ENCODE results near the gene RCOR2. TPM values are rescaled to one million over a fixed set of nuclear protein-coding genes. Genes with fewer than 3 reads are reported as not detected.

Gene RCOR2
- polyA plus RNA-seq, 1 donor from 2014 or later: 41.5 TPM

- Histone ChIP-seq H3K36me3 (ENCODE audit: insufficient read depth, low read length) (no peaks in the 10 kb centered on the region), H3K4me3 (ENCODE audit: low read length) (no peak overlapping the region), H3K9me2 (ENCODE audit: insufficient read depth, low read length) (no peaks in the 10 kb centered on the region), H3K27ac (ENCODE audit: low read length) (no peak overlapping the region), H3K27me3 (ENCODE audit: insufficient read depth, low read depth, low read length) (no peaks in the 10 kb centered on the region), H2AFZ (ENCODE audit: low read depth, low read length) (no peak overlapping the region), H3K4me2 (ENCODE audit: low read length) (no peak overlapping the region), H3K9ac (ENCODE audit: low read length) (no peak overlapping the region), H3K79me2 (replicated peaks; ENCODE audit: insufficient read depth, low read length) (no peaks in the 10 kb centered on the region), H3K9me3 (ENCODE audit: low read length) (no peaks in the 10 kb centered on the region), H3F3A (ENCODE audit: insufficient read depth, low read length, poor library complexity, severe bottlenecking) (no peaks in the 10 kb centered on the region), H4K20me1 (ENCODE audit: insufficient read depth) (no peaks in the 10 kb centered on the region)
- TF ChIP-seq CTCF (IDR thresholded peaks at IDR 0.05; ENCODE audit: poor library complexity, severe bottlenecking) (no peak), RAD21 (conservative IDR thresholded peaks at IDR 0.05) (no peak), MXI1 (conservative IDR thresholded peaks at IDR 0.05; ENCODE audit: poor library complexity, severe bottlenecking) (no peak), EZH2 (IDR thresholded peaks at IDR 0.05; ENCODE audit: borderline replicate concordance, insufficient read depth, low read length, poor library complexity, severe bottlenecking) (no peak), REST (IDR thresholded peaks at IDR 0.05; ENCODE audit: borderline replicate concordance) (no peak), EP300 (conservative IDR thresholded peaks at IDR 0.05; ENCODE audit: poor library complexity, severe bottlenecking) (no peak), POLR2AphosphoS5 (IDR thresholded peaks at IDR 0.05) (no peak), SMC3 (conservative IDR thresholded peaks at IDR 0.05; ENCODE audit: poor library complexity) (no peak), TAF1 (IDR thresholded peaks at IDR 0.05; ENCODE audit: low read depth) (no peak)
Observed at GRCh38 chr11:63883791-63884190, 33.2 kb downstream of the RCOR2 start.

GRCh38 chr11:63882555-63883242, 34.3 kb downstream of the RCOR2 start:
- H3K4me3 ChIP-seq (ENCODE audit: low read length): peak overlapping the region; percentile 33
- H4K20me1 ChIP-seq (ENCODE audit: insufficient read depth): no peaks in the 10 kb centered on the region
- H3K36me3 ChIP-seq (ENCODE audit: insufficient read depth, low read length): no peaks in the 10 kb centered on the region

More at GRCh38 chr11:63882555-63883242, 34.3 kb downstream of the RCOR2 start:
- TF ChIP-seq RAD21 (conservative IDR thresholded peaks at IDR 0.05) (no peak), REST (IDR thresholded peaks at IDR 0.05; ENCODE audit: borderline replicate concordance) (no peak), MXI1 (conservative IDR thresholded peaks at IDR 0.05; ENCODE audit: poor library complexity, severe bottlenecking) (no peak)
- H3K27ac ChIP-seq (ENCODE audit: low read length): no peak overlapping the region
- no peaks in the 10 kb centered on the region for H3K79me2 ChIP-seq (replicated peaks; ENCODE audit: insufficient read depth, low read length)
- H3K9ac ChIP-seq (ENCODE audit: low read length): peak overlapping the region; percentile 5
- no peaks in the 10 kb centered on the region for H3F3A ChIP-seq (ENCODE audit: insufficient read depth, low read length, poor library complexity, severe bottlenecking)
- no peaks in the 10 kb centered on the region for H3K27me3 ChIP-seq (ENCODE audit: insufficient read depth, low read depth, low read length)
- H3K9me3 ChIP-seq (ENCODE audit: low read length): no peaks in the 10 kb centered on the region
- H2AFZ ChIP-seq (ENCODE audit: low read depth, low read length): no peak overlapping the region
- H3K9me2 ChIP-seq (ENCODE audit: insufficient read depth, low read length): no peaks in the 10 kb centered on the region
- H3K4me2 ChIP-seq (ENCODE audit: low read length): no peak overlapping the region

Measured in neural cell (in vitro differentiated cells).